ENCODE data around the gene CLDN16.

- TF ChIP-seq, protein P1, sequence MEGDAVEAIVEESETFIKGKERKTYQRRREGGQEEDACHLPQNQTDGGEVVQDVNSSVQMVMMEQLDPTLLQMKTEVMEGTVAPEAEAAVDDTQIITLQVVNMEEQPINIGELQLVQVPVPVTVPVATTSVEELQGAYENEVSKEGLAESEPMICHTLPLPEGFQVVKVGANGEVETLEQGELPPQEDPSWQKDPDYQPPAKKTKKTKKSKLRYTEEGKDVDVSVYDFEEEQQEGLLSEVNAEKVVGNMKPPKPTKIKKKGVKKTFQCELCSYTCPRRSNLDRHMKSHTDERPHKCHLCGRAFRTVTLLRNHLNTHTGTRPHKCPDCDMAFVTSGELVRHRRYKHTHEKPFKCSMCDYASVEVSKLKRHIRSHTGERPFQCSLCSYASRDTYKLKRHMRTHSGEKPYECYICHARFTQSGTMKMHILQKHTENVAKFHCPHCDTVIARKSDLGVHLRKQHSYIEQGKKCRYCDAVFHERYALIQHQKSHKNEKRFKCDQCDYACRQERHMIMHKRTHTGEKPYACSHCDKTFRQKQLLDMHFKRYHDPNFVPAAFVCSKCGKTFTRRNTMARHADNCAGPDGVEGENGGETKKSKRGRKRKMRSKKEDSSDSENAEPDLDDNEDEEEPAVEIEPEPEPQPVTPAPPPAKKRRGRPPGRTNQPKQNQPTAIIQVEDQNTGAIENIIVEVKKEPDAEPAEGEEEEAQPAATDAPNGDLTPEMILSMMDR (IDR thresholded peaks at IDR 0.05; ENCODE audit: low read length): no peak
- TF ChIP-seq EZH2 (IDR thresholded peaks at IDR 0.05; ENCODE audit: borderline replicate concordance, low read length): no peak
These were observed 49.2 kb upstream of the CLDN16 start for GRCh38 chr3:190338717-190339116.
